GM12878 (cell line): ENCODE measurements around the gene SLX9.

Source experiments
- ATF3 ChIP-seq: IDR thresholded peaks from 2 replicates; pipeline ENCODE4 v1.6.1; 2011; ENCODE audit warnings: low read depth, mild to moderate bottlenecking, low read length, moderate library complexity, borderline replicate concordance; ENCODE audit errors: extremely low read depth
- CTCF ChIP-seq, 3 experiments: IDR thresholded peaks in 2 of 3; conservative IDR thresholded peaks in 1 of 3; 2 replicates each; pipeline ENCODE4 v1.5.1; 2011; ENCODE audit warnings: low read depth in 3 of 3, low read length in 3 of 3, mild to moderate bottlenecking in 3 of 3, control low read depth in 2 of 3, moderate library complexity in 2 of 3, inconsistent platforms in 1 of 3, mixed read lengths in 1 of 3; ENCODE audit not compliant: control insufficient read depth in 2 of 3, insufficient read depth in 1 of 3; ENCODE audit errors: extremely low read depth in 1 of 3
- EZH2 ChIP-seq: IDR thresholded peaks from 2 replicates; pipeline ENCODE4 v1.6.1; 2012; ENCODE audit warnings: low read depth, mild to moderate bottlenecking, control low read depth, inconsistent platforms, low read length, borderline replicate concordance; ENCODE audit not compliant: control insufficient read depth
- HDGF ChIP-seq: fragments of 450-650 bp; IDR thresholded peaks from 2 replicates; pipeline ENCODE4 v1.6.1; 2016; ENCODE audit warnings: antibody characterized with exemption
- MAX ChIP-seq: IDR thresholded peaks from 2 replicates; pipeline ENCODE4 v1.6.1; 2012; ENCODE audit warnings: low read depth, low read length, improper control_type of control experiment
- POLR2A ChIP-seq: IDR thresholded peaks from 2 replicates; pipeline ENCODE4 v1.6.1; 2011; ENCODE audit warnings: low read depth, mild to moderate bottlenecking, low read length
- POLR2AphosphoS5 ChIP-seq: IDR thresholded peaks from 2 replicates; pipeline ENCODE4 v1.6.1; 2011; ENCODE audit warnings: mild to moderate bottlenecking, low read length, inconsistent platforms
- RCOR1 ChIP-seq: conservative IDR thresholded peaks from 2 replicates; pipeline ENCODE4 v1.6.1; 2012; ENCODE audit warnings: low read depth, low read length, improper control_type of control experiment
- REST ChIP-seq: IDR thresholded peaks from 2 replicates; pipeline ENCODE4 v1.6.1; 2012; ENCODE audit warnings: mild to moderate bottlenecking, low read depth, low read length
- SP1 ChIP-seq: IDR thresholded peaks from one replicate; pipeline ENCODE4 v1.6.1; 2011; ENCODE audit warnings: low read depth, low read length
- ZBED1 ChIP-seq: IDR thresholded peaks from 2 replicates; pipeline ENCODE4 v1.6.1; 2016; ENCODE audit warnings: borderline replicate concordance

GRCh38 chr21:44919913-44920693 is 19.7 kb upstream of the SLX9 start:
- TF ChIP-seq POLR2A (no peak; the same call in 1 of the 2 replicates), CTCF (IDR thresholded peaks at IDR 0.05 in 2 of 3, conservative IDR thresholded peaks at IDR 0.05 in 1 of 3; ENCODE audit: control insufficient read depth in 2 of 3, extremely low read depth in 1 of 3, insufficient read depth in 1 of 3, low read depth in 3 of 3, low read length in 3 of 3) (no peak), REST (no peak), RCOR1 (no peak), MAX (peak; percentile 64; the same call in 1 of the 2 replicates), POLR2AphosphoS5 (no peak), ZBED1 (no peak), EZH2 (no peak), HDGF (peak; percentile 99), ATF3 (no peak), SP1 (no peak)
